HG03460 (cell line): Measurements from ENCODE around the gene TBCCD1.

ENCODE experiments used
- ATAC-seq: cut with Tn5 transposase; IDR thresholded peaks from one replicate; pipeline ENCODE4 v1.9.1; 2021; ENCODE audit not compliant: unreplicated experiment

TBCCD1 gene

GRCh38 chr3:186567072-186567921 is at the start of gene TBCCD1:
TSS of gene TBCCD1 (minus strand) at chr3:186567339. CDS start at chr3:186564329, 3,010 bp downstream.
- ATAC-seq = peak; percentile 45

- ATAC-seq = no peak
These were observed 49.1 kb upstream of the TBCCD1 start for GRCh38 chr3:186616299-186616617.

DNA sequence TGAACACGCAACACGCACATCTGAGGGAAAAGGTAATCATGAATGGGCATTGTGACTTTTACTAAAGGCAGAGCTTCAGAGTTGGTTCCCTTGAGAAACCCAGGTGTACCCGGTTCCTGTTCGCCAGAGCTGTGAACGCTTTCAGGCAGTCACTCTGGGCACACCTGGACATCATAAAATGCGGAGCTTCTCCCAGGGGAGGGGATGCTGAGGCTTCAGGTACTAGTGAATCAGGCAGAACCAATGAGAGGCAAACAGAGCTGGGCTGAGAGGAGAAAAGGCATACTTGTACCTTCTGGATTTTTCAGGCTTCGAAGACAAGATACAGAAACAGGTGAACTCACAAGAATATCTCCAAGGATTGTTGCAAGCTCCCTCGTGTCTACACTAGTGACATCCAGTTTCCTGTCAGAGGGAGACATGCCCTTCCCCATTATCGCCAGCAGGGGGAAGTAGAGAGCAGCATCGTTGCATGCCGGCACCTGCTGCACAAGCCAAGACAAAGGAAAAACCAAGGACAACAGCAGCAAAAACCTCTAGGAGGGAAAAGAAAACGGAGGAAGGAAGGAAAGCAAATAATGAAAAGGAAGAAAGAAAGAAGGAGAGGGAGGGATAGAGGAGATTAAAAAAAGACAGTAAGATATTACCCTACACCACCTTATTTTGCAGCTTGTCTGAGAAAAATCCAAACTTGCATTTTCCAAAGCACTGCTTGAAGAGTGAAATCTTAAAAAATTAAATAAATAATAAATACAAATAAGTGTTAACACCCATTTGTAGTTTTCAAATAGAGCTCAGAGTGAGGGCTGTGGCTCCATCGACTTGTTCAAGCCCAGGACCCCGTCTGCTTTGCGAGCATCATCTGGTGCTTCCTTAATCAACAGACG is 47.7 kb upstream of the TBCCD1 start:
- ATAC-seq = no peak

DNA sequence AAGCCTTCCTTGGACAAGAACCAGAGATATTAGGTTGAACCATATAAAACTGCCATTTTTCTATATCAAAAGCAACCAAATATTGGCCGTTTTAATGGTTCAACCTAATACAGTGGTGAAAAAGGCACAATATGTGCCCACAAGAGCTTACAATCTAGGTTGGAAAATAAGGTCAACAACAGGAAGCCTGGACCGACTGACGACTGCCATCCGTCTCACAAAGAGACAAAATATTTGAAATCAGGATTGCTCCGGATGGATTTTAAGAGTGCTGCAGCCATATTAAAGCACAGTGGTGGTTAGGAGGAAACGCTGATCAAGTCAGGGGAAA is 47.1 kb upstream of the TBCCD1 start:
- no peak for ATAC-seq

- no peak for ATAC-seq
These were observed 46.6 kb upstream of the TBCCD1 start for GRCh38 chr3:186613637-186614265.

- no peak for ATAC-seq
These were observed 45.8 kb upstream of the TBCCD1 start, which contains the start of gene AHSG for GRCh38 chr3:186612721-186613636. TSS of gene AHSG (plus strand) at chr3:186613060. CDS start at chr3:186613142, 82 bp downstream.

DNA sequence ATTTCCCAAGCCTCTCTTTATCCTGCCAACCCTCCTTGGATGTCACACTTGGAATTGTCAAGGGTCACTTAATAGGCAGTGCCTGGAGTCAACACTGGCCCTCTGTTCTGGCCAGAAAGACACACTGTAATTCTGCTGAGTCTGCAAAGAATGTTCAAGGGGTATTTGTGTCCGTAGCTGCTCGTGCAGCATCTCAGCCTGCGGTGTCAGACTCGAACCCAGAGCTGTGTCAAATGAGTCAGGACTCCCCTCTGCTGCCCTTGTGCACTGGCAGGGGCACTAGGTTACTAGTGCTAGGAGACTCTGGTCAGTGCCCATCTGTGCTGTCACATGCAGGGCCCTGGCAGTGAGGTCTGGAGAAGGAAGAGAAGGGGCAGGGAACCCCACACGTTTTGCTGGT is 44.9 kb upstream of the TBCCD1 start:
- ATAC-seq = no peak

- ATAC-seq = no peak
These were observed 42.2 kb upstream of the TBCCD1 start for GRCh38 chr3:186609247-186609868.

DNA sequence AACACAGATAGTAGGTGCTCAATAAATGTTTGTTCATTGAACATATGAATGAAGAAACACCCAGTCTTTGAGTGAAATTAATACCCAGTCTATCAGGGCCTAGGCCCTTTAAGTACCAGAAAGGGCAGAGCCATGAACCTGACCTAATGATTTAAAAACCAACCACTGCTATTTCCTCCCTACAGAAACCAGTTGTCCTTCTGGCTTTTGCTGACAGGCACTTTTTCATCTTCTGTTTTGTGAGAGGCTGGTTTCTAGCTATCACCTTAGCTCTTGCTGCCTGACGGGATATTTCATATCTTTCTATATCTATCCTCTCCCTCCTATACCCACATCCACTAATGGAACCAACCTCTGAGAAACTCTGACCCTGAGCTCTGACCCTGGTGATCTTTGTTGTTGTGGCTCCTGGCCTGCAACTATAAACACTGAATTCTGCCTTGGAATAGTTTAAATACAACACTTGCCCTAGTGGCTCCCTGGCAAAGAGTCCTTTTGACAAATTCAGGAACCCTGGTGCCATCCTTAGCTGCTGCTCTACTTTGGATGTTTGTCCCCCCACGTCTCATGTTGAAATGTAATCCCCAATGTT is 41.6 kb upstream of the TBCCD1 start:
- no peak for ATAC-seq

GRCh38 chr3:186605561-186606545 is 38.7 kb upstream of the TBCCD1 start:
- no peak for ATAC-seq

GRCh38 chr3:186605078-186605477 is 37.9 kb upstream of the TBCCD1 start:
- ATAC-seq = no peak

DNA sequence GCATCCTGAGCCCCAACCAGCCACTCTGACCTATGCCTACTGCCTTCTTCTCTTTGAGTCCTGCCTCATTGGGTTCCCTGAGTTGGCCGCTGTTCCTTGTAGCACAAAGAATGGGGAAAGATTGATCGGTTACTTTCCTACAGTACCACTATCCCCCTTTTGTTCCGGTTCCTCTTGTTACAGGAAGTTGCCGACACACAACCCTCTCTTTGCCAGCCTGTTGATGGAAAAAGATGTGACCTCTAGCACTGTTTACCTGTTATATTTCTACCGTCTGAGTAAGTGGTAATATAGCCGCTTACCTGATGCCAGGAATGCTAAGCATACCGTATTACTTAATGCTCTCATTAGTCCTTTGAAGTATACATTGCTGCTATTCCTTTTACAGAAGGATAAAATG is 36.0 kb upstream of the TBCCD1 start:
- no peak for ATAC-seq

DNA sequence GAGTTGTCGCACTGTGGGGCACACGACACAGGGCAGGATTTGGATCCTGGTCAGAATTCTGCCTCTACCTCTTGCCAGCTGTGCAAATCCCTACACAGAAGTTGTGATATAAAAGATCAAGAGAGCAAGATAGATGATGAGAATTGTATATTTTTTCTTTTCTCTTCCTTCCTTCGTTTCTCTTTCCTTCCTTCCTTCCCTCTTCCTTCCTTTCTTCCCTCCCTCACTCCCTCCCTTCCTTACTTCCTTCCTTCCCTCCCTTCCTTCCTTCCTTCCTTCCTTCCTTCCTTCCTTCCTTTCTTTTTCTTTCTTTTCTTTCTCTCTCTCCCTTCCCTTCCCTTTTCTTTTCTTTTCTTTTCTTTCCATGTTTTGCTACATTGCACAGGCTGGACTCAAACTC is 33.8 kb upstream of the TBCCD1 start:
- ATAC-seq = no peak

GRCh38 chr3:186599785-186600166 is 32.6 kb upstream of the TBCCD1 start:
- ATAC-seq = no peak

DNA sequence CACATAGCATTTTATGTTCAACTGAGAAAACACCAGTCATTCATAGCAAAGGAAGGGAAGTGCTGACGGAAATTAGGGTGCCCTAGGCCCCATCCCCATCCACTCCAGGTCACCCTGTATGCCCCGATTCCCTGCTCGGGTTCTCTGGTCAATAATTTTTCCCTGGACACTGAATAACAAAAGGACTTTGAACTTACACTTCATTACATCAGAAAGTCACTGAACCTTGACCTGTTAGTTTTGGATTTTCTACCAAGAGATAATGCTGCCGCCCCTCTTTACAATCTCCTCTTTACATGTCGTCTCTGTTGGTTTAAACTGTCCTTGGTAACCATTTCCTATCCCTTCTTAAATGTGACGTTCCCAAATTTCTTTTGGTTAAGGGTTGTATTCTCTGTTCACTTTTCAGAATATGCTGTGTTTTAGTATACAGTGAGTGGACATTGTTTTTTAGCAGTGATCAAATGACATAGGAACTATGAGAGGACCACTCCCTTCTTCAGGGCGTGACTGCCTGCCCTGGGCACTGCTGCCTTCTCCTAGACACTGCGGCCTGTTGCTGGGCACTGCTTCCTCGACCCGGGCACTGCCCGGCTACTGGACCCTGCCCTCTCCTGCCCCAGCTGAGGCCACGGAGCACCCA is 32.1 kb upstream of the TBCCD1 start:
- no peak for ATAC-seq

- ATAC-seq = no peak
These were observed 31.6 kb upstream of the TBCCD1 start for GRCh38 chr3:186598794-186599141.

DNA sequence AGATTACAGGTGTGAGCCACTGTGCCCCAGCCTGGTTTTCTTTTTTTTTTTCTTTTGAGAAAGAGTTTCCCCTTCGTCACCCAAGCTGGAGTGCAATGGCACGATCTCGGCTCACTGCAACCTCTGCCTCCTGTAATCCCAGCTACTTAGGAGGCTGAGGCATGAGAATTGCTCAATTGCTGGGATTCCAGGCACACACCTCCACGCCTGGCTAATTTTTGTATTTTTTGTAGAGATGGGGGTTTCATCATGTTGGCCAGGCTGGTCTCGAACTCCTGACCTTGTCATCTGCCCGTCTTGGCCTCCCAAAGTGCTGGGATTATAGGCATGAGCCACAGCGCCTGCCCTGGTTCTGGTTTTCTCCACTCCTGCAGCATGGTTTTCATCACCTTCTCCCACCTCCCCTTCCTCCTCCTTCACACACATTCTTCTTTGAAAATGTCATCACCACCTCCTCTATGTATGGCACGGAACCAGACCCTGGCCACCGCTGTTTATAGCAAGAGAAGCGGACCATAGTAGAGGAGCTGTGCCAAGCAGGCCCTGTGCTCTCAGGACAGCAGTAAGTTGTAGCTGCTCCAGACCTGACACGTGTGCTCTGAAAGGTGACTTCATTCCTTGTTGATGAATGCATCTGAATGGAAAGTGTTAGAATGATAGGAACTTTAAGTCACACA is 31.1 kb upstream of the TBCCD1 start:
- no peak for ATAC-seq
